NCI-H526 treated with DMSO at 0.1 percent for 48 hours (cell line): Measurements from ENCODE around the gene COL8A1.
"Not testable (repeated sequence)": the region's sequence is repeated elsewhere in the genome, so short reads cannot be mapped to it uniquely, and the experiment has no call there.

Experiments used
- DNase-seq: peaks from one replicate; lab custom pipeline; 2025; lab: John Stamatoyannopoulos, UW

Gene COL8A1

DNA sequence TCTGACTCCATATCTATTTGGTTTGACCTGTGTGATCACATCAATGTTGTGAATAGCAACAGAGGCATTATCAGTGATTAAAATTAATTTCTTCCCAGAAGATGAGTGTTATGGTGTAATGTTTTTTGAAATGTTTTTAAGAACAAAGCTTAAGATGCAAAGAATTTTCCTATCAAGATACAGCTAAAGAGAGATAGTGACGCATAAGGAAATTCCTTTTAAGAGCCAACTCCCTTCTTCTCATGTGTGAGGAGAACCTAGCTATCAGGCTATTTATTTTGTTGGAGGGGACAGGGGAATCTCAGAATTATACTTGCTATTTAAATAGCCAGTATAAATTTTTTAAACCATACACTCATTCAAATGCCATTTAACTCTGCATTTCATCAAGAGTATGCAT lies 71.3 kb downstream of the COL8A1 start:
- no peak for DNase-seq

DNA sequence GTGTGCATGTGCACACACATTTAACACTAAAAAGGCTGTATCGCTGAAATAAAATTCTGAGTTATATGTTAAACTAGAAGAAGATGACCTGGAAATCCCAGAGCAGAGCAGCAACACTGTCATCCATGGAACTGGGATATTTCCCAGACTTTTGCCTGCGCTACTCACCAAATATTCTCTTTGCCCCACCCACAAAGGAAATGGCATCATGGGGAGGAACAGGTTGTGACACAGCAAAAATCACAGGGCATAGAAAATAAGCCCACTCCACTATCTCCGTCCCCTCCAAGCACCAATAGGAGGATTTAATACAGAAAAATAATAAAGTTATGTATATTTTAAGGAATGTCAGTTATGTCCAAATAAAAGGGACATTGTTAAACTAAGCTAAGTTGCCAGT lies 71.7 kb downstream of the COL8A1 start:
- no peak for DNase-seq

DNA sequence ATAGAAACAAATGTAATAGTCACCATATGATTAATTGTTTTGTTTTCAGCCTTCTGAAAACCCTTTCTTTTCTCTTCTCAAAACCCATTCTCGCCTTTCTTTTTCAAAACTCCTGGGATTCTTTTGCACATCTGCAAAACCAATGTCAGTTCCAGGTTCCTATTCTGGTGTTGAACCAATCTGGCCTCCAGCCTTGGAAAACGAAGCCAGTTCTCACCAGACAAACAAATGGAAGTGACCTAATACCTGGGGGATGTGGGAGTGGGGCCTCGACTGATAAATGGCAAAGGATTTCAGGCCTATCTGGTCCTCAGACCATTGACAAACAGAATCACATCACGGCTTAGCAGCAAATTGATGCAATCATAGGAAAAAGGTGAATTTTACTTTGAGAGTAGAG lies 73.0 kb downstream of the COL8A1 start:
- DNase-seq = no peak

DNA sequence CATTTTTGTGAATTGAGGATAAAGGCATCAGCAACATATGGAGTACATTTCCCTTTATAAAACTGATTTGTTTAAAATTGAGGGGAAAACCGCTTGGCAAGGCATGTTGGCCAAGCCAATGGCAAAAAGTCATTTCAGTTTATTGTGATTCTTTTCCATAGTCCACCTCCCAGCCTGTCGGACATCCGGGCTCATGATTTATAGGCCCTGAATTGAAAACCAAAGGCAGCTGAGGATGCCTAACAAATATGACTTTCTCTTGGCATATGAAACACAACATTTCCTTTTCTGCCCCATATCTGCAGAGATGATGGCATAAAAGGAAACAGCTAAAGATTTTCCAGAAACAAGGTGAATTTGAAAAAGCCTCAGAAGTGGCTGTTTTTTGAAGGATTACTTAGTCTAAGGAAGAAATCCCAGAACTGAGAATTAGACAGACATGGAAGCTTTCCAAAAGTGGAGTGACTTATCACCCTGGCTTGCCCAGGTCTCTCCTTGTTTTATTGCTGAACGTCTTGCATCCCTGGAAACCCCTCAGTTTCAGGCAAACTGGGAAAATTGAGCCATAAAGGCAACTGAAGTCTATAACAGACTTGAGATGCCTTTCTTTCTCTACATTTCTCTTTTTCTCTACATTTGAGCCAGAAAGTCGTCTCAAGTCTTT lies 74.0 kb downstream of the COL8A1 start:
- no peak for DNase-seq

- no peak for DNase-seq
Observed at GRCh38 chr3:99713440-99713839, 75.0 kb downstream of the COL8A1 start.

DNA sequence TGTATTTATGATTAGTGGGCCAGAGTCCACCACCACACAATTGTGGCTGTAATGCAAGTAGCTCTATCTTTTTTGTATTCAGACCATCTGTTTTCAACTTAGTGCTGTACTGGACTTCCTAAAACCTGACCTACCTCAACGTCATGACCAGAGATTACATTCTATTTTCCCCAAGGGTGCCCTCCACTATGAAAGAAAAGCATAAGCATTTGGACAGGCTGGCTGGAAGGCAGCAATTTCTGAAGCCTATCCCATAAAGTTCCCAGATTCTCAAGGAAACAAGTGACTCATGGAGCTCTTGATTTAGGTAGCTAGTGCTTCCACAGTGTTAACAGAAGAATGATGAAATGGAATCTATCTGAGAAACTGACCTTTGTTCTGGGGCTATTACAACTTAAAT lies 75.8 kb downstream of the COL8A1 start:
- no peak for DNase-seq

DNA sequence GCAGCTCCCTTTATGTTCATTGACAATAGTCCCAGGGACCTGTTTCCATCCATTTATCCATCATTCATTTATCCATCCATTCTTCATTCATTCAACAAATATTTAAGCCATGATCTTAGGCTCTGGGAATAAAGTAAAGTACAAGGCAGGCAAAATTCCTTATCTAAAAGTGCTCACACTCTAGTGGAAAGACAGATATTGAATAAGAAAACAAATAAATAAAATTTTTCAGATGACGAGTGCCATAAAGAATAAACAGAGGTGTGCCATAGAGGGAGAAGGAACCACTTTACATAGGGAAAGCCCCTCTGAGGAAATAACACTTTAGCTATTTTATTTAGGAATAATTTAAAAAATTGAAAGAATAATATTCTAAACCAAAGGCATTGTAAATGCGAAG lies 76.2 kb downstream of the COL8A1 start:
- DNase-seq = no peak

GRCh38 chr3:99716463-99716995 lies 78.1 kb downstream of the COL8A1 start:
- DNase-seq = no peak

- no peak for DNase-seq
Observed at GRCh38 chr3:99720985-99721632, 82.7 kb downstream of the COL8A1 start.

DNA sequence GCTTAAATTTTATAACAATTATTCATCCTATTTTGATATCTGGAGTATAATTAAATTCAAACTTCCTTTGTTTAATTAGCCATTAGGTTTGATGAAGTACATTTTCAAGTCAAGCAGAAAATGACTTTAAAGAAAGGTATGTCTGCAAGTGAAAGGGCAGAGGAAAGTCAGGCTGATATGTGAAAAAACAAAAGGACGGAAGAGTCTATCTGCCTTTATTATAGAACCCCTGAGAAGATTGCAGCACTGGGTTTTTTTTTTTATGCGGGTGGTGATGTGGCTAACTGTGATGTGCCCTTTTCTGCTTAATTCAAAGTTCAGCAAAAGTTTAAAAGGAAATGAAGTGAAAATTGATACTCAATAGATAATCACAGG lies 83.2 kb downstream of the COL8A1 start:
- no peak for DNase-seq

DNA sequence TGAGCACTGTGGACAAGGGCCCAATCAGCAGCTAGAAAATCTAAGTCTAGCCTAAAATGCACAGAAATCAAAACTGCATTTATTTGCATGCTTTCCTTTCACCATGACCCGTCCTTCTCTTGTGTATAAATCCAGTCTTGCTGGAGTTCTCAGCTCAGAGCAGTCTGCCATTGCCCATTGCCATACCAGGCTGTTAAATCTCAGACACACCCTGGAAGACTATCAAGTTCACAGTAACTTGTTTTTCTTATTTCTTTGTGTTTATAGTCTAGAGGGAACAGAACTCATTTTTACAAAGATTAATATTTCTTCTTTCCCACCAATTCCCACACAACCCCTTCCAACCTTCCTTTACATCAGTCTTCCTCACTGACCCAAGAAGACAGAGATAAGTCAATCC lies 85.9 kb downstream of the COL8A1 start:
- no peak for DNase-seq

GRCh38 chr3:99730870-99731269 lies 92.5 kb downstream of the COL8A1 start:
- no peak for DNase-seq

DNA sequence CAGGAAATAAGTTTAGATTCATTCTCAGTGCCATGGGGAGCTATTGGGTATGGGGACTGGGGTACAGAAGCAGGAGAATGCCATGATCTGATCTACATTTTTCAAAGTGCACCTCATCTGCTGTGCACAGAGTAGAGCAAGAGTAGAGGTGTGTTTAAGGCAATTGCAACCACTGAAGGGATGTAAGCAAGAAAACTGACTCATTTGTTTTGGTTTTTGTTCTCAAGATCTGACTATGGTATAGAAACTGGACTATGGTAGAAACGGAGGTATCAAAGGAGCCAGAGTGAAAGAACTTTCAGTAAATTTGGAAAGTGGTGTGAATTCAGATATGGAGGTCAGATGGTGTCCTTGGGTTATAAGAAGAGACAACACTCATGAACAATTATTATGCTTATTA lies 93.1 kb downstream of the COL8A1 start:
- DNase-seq = no peak

DNA sequence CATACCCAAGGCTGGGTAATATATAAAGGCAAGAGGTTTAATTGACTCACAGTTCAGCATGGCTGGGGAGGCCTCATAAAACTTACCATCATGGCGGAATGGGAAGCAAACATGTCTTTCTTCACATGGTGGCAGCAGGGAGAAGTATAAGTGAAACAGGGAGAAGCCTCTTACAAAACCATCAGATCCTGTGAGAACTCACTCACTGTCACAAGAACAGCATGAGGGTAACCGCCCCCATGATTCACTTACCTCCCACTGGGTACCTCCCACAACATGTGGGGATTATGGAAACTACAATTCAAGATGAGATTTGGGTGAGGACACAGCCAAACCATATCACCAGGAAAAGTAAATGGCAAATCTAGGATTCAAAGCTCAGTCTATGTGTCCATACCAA lies 102.0 kb downstream of the COL8A1 start:
- DNase-seq = not testable (repeated sequence)

DNA sequence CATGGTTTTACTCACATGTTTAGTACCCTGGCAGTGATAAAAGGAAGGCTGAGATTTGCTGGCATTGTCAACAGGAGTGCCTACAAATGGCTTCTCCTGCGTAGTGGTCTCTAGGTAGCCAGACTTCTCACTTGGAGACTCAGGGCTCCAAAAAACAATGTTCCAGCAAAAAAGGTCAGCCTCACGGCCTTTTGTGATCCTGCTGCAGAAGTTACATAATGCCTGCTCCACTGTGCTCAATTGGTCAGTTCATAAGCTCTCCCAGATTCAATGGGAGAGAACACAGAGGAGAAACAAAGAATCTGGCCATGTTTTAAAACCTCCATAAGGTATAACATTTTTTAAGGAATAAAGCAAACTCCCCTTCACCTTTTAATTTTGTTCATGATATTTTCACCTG lies 103.2 kb downstream of the COL8A1 start:
- DNase-seq = no peak

GRCh38 chr3:99747915-99748314 lies 109.5 kb downstream of the COL8A1 start:
- no peak for DNase-seq

GRCh38 chr3:99751649-99752048 lies 113.3 kb downstream of the COL8A1 start:
- DNase-seq = no peak

DNA sequence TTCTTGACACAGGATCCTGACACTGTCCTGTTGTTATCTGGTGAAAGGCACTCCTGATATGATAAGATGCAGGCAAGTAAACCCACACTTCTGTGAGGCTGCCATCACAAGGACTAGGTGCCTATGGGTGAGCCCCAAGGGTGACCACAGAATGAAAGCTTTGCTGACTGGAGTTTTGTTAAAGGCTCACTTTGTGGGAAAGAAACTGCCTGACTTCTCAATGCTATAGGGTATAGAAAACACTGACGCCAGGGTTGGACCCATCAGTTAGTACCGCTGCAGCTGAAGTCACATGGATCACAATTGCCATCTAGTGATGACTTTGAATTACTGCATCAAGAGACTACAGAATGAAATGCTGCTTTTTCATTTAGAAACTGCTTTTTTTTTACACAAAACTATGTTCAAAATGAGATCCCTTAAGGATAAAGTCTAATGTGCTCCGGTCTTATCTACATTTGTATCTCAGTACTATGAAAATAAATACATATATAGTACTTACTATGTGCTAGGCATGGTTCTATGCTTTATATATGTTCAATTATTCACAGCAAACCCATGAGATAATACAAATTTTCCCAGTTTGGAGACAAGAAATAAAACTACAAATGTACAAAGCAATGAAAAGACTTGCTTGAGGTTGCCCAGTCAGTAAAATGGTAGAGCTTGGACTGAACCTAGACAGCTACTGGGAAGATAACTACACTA lies 115.0 kb downstream of the COL8A1 start:
- peak; percentile 17 for DNase-seq

- DNase-seq = no peak
Observed at GRCh38 chr3:99755831-99756230, 117.4 kb downstream of the COL8A1 start.

DNA sequence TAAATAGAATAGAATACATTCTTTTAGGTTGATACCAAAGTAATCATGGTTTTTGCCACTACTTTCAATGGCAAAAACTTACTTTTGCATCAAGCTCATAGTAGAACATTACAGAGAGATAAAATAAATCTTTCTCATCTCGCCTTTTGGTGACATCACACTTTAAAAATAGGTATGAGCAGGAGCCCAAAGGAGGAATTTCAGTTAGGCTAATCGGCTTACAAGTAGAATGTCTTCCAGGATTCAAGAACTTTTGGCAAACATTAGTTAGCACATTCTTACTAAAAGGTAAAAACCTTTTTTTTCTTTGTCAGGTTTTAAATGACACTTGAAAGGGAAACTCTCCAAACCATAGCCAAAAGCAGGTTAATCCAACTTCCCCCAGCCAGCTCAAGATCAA lies 119.6 kb downstream of the COL8A1 start:
- DNase-seq = no peak

- no peak for DNase-seq
Observed at GRCh38 chr3:99758502-99759177, 120.2 kb downstream of the COL8A1 start.

DNA sequence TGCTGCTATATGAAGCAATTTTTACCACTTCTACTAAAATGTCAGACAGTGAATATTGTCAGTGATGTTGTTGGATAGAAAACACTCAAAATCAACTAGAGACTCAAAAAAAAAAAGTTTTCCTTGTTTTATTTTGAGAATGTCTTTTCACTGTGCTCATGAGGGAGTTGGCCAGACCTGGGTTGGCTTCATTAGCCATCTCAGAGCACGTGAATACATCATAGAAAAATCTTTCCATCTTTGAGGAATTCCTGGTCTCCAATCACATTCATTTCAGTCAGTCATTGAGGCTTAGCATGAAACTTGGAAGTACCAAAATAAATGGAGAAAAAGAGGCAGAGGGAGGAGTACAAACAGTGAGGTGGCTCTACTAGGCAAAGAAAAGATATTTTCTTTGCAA lies 121.6 kb downstream of the COL8A1 start:
- DNase-seq = no peak

- DNase-seq = no peak
Observed at GRCh38 chr3:99760629-99761028, 122.2 kb downstream of the COL8A1 start.
